GM10266 (cell line): Measurements from ENCODE around the gene PLD1.
A peak's percentile ranks its signal among the peaks of the same experiment; 100 is the strongest.
"Not testable (repeated sequence)": the region's sequence is repeated elsewhere in the genome, so short reads cannot be mapped to it uniquely, and the experiment has no call there.

Source experiments
- DNase-seq: peaks from one replicate; pipeline ENCODE4 v3.0.0; 2012; ENCODE audit errors: extremely low spot score
- TF ChIP-seq, protein P1 (sequence below): IDR thresholded peaks from 2 replicates; pipeline ENCODE4 v1.5.1; 2012; ENCODE audit warnings: mild to moderate bottlenecking, low read depth; ENCODE audit not compliant: control insufficient read depth, insufficient read depth; ENCODE audit errors: missing control alignments

PLD1 gene

DNA sequence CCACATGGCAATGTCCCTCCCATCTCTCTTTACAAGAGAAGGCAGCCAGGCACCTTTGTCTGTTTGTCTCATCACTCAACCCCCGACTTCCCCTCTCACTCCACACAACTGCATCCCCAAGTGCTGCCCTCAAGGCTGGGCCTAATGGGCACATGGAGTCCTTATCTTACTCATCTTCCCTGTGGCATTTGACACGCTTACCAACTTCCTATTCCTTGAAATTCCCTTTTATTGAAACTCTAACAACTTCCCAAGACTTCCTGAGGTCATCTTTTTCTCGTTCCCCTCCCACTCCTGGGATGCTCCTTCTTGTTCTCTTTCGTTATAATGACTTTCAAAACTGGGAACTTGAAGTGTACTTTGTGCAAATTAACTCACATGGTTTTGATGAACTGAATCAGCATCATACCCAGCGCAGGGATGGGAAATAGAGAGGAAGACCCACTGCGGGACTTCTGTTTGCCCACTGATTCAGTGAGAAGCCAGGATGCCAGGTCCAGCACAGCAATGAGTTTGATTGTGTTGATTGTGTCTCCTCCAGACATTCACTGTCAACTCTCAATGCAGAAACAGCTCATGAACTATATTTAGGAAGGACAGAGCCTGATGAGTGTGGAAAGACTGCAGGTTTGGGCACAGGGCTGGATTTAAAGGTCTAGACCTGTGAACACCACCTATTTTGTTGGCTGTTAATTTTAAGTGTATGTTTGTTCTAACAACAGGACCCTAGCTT lies 245.4 kb downstream of the PLD1 start:
- DNase-seq, result no peak
- TF ChIP-seq, protein P1, sequence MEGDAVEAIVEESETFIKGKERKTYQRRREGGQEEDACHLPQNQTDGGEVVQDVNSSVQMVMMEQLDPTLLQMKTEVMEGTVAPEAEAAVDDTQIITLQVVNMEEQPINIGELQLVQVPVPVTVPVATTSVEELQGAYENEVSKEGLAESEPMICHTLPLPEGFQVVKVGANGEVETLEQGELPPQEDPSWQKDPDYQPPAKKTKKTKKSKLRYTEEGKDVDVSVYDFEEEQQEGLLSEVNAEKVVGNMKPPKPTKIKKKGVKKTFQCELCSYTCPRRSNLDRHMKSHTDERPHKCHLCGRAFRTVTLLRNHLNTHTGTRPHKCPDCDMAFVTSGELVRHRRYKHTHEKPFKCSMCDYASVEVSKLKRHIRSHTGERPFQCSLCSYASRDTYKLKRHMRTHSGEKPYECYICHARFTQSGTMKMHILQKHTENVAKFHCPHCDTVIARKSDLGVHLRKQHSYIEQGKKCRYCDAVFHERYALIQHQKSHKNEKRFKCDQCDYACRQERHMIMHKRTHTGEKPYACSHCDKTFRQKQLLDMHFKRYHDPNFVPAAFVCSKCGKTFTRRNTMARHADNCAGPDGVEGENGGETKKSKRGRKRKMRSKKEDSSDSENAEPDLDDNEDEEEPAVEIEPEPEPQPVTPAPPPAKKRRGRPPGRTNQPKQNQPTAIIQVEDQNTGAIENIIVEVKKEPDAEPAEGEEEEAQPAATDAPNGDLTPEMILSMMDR, result no peak

DNA sequence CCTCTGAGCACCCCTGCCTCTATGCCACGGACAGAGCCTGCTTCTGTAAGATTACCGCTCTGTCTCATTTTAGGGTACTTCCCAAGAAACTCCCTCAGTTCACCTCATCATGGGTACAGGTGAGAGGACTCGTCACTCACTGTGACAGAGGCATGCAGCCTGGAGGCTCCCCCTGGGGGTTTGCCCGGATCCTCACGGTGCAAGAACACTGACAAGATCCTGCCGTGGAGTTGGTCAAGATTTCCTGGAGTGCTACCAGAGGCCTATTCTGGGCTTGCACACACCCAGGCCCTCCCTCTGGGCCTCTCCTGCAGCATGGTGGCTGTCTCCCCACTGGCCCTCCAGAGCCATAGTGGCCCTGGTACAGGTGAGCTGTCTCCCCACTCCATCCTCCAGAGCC lies 247.0 kb downstream of the PLD1 start:
- TF ChIP-seq, protein P1, result no peak
- no peak for DNase-seq

DNA sequence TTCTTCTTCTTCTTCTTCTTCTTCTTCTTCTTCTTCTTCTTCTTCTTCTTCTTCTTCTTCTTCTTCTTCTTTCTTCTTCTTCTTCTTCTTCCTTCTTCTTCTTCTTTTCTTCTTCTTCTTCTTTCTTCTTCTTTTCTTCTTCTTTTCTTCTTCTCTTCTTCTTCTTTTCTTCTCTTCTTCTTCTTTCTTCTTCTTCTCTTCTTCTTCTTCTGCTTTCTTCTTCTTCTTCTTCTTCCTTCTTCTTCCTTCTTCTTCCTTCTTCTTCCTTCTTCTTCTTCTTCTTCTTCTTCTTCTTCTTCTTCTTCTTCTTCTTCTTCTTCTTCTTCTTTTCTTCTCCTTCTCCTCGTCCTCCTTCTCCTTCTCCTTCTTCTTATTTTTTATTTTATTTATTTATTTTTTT lies 247.8 kb downstream of the PLD1 start:
- not testable (repeated sequence) for DNase-seq

DNA sequence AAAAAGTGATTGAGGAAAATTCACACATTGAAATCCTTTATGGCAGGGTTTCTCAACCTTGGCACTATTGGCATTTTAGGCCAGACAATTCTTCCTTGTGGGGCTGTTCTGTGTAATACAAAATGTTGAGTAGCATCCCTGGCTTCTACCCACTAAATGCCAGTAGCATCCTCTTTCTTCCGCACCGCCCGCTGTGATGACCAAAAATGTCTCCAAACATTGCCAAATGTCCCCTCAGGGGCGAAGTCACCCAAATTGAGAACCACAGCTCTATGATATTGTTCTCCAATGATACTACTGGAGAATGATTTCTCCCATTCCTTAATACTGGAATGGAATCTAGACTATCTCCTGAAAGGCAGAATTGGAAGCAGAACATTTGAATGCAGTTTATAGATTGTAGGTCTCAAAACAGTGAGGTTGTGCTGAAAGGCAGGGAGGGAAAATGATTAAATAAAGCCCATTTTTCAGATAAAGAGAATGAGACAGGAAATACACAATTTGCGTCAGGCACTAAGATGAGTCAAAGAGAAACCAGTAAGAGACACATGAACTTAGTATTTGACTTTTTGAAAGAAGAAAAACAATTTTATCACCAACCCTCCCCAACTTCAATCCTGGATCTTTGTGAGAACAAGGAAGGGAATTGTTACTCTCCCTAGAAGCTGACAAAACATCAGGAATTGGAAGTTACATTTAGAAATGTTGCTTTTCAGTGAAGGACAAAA lies 248.5 kb downstream of the PLD1 start:
- TF ChIP-seq, protein P1, result no peak
- DNase-seq, result peak; percentile 43

DNA sequence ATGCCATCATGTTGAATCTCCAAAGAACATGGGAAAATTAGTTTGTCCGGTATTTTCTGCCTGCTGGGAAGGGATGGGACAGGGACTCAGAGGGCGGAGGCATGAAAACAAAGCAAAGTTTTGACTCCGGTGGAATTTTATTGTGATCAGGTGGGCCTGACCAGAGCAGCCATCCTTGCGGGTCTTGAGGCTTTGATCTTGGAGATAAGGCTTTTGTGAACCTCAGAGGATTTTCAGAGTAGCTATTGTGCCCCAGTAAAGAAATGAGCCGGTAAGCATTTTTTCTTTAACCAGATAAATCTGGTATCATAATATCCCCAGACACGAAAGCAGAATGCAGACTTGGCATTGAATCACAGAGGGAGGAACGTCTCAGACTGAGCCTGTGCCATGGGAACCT lies 250.7 kb downstream of the PLD1 start:
- TF ChIP-seq, protein P1, result no peak
- DNase-seq, result no peak

DNA sequence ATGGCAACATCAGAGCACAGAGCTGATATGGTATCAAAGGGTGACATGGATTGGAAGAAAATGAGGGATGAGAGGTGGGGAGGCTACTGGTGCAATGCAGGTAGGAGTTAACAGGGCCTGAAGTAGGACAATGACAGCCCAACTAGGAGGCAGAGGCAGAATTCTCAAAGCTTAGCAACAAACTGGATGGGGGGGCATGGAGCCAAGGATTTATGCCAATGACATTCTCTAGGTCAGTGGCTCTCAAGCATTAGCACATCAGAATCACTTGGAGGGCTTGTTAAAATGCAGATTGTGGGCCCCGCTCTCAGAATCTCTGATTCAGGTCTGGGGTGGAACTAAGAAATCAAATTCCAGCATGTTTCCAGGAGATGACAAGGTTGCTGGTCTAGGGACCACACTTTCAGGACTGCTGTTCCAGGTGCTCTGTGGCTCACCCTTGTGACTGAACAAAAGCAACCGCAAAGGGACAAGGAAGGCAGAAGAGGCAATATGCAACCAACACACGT lies 252.0 kb downstream of the PLD1 start:
- TF ChIP-seq, protein P1, result no peak

DNA sequence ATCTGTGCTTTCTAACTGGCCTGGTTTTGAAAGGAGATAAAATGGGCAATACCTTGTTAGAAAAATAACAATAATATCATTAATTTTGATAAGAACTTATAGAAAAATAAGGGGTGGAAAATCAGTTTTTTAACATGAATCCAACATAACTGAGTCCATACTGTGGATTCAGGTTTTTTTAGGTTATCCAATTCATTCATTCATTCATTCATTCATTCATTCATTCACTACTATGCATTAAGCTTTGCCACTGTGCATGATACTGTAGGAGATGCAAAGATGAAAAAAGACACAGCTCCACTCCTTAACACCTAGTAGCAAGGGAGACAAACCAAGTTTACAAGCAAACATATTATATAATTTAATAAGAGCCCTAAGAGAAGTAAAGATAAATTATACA lies 253.1 kb downstream of the PLD1 start:
- no peak for DNase-seq
- TF ChIP-seq, protein P1, result no peak

More for the DNA sequence above, 252.0 kb downstream of the PLD1 start:
- no peak for DNase-seq
